KMS-11 (cell line): ENCODE data around the gene CYB5RL.

Experiments
- H2AFZ ChIP-seq: fragments of 200-600 bp; sonication (generic); 2 replicates; pipeline ENCODE4 v1.6.1; 2016; ENCODE audit warnings: antibody characterized with exemption, mixed run types, low read depth
- H3K27ac ChIP-seq: fragments of 200-600 bp; sonication (generic); 2 replicates; pipeline ENCODE4 v1.6.1; 2016; ENCODE audit warnings: mild to moderate bottlenecking, mixed run types
- H3K27me3 ChIP-seq: fragments of 200-600 bp; sonication (generic); 2 replicates; pipeline ENCODE4 v1.6.1; 2017; ENCODE audit warnings: mild to moderate bottlenecking, low read depth, mixed run types, moderate library complexity; ENCODE audit not compliant: insufficient read depth
- H3K36me3 ChIP-seq: fragments of 200-600 bp; sonication (generic); 2 replicates; pipeline ENCODE4 v1.6.1; 2017; ENCODE audit warnings: mild to moderate bottlenecking, mixed run types; ENCODE audit not compliant: insufficient read depth
- H3K4me1 ChIP-seq: fragments of 200-600 bp; sonication (generic); 2 replicates; pipeline ENCODE4 v1.6.1; 2016; ENCODE audit warnings: mild to moderate bottlenecking, low read depth, mixed run types; ENCODE audit not compliant: poor library complexity, severe bottlenecking
- H3K4me2 ChIP-seq: fragments of 200-600 bp; sonication (generic); 2 replicates; pipeline ENCODE4 v1.7.0; 2016; ENCODE audit warnings: mild to moderate bottlenecking, mixed run types
- H3K4me3 ChIP-seq: fragments of 200-600 bp; sonication (generic); IDR thresholded peaks from 2 replicates; pipeline ENCODE4 v1.6.1; 2017; ENCODE audit warnings: low read depth, low read length, mixed read lengths; ENCODE audit not compliant: insufficient read depth
- H3K79me2 ChIP-seq: fragments of 200-600 bp; sonication (generic); 2 replicates; pipeline ENCODE4 v1.6.1; 2016; ENCODE audit warnings: low read depth, mixed run types; ENCODE audit not compliant: insufficient read depth
- H3K9ac ChIP-seq: fragments of 200-600 bp; sonication (generic); 2 replicates; pipeline ENCODE4 v1.6.1; 2016; ENCODE audit warnings: mild to moderate bottlenecking, mixed run types
- H4K20me1 ChIP-seq: fragments of 200-600 bp; sonication (generic); 2 replicates; pipeline ENCODE4 v1.6.1; 2016; ENCODE audit warnings: mild to moderate bottlenecking, mixed run types; ENCODE audit not compliant: insufficient read depth
- TF ChIP-seq, protein P1 (sequence below): fragments of 200-600 bp; sonication (generic); conservative IDR thresholded peaks from 2 replicates; pipeline ENCODE4 v1.6.1; 2017; ENCODE audit warnings: low read depth, mild to moderate bottlenecking, antibody characterized with exemption, low read length, moderate library complexity, mixed read lengths

The CYB5RL gene

GRCh38 chr1:54228638-54229079 lies 28.8 kb upstream of the CYB5RL start:
- no peak overlapping the region for H3K4me3 ChIP-seq
- no peaks in the 10 kb centered on the region for H3K4me1 ChIP-seq
- H3K4me2 ChIP-seq = no peak overlapping the region
- H4K20me1 ChIP-seq = no peaks in the 10 kb centered on the region
- no peak overlapping the region for H3K27ac ChIP-seq
- H3K9ac ChIP-seq = no peak overlapping the region
- H2AFZ ChIP-seq = no peak overlapping the region
- no peaks in the 10 kb centered on the region for H3K27me3 ChIP-seq
- H3K36me3 ChIP-seq = no peaks in the 10 kb centered on the region
- TF ChIP-seq, protein P1, sequence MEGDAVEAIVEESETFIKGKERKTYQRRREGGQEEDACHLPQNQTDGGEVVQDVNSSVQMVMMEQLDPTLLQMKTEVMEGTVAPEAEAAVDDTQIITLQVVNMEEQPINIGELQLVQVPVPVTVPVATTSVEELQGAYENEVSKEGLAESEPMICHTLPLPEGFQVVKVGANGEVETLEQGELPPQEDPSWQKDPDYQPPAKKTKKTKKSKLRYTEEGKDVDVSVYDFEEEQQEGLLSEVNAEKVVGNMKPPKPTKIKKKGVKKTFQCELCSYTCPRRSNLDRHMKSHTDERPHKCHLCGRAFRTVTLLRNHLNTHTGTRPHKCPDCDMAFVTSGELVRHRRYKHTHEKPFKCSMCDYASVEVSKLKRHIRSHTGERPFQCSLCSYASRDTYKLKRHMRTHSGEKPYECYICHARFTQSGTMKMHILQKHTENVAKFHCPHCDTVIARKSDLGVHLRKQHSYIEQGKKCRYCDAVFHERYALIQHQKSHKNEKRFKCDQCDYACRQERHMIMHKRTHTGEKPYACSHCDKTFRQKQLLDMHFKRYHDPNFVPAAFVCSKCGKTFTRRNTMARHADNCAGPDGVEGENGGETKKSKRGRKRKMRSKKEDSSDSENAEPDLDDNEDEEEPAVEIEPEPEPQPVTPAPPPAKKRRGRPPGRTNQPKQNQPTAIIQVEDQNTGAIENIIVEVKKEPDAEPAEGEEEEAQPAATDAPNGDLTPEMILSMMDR = no peak
- no peaks in the 10 kb centered on the region for H3K79me2 ChIP-seq

- H2AFZ ChIP-seq = no peak overlapping the region
- H3K9ac ChIP-seq = no peak overlapping the region
- no peak overlapping the region for H3K27ac ChIP-seq
- no peaks in the 10 kb centered on the region for H3K4me1 ChIP-seq
- no peaks in the 10 kb centered on the region for H4K20me1 ChIP-seq
- no peak overlapping the region for H3K4me3 ChIP-seq
- TF ChIP-seq, protein P1 = no peak
- H3K4me2 ChIP-seq = no peak overlapping the region
- H3K27me3 ChIP-seq = no peaks in the 10 kb centered on the region
- no peaks in the 10 kb centered on the region for H3K79me2 ChIP-seq
- no peaks in the 10 kb centered on the region for H3K36me3 ChIP-seq
Measured at GRCh38 chr1:54227891-54228310, 28.1 kb upstream of the CYB5RL start.

DNA sequence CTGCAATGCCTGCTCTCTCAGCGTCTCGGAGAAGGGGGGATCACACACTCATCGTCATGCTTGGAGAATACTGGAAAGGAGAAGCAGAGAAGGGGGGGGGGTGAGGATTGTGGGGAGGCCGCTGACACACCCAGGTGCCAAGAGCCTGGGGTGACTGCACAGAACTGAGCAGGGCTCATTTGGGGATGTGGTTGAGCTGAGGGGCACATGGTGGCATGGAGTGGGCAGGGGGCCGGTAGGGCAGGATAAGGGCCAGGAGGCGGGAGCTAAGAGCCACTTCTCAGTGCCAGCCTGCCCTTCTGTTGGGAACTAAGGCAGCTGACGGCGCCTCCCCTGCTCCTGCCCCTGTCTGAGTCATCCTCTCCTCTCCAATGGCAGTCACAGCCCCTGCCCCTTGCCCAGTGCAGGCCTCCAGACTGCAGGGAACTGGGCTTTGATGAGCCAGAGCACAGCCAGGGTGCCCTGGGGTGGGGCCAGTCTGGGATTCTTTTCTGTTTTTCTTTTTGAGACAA lies 27.3 kb upstream of the CYB5RL start:
- Histone ChIP-seq H3K4me2 (no peak overlapping the region), H3K4me3 (no peak overlapping the region), H3K27ac (no peak overlapping the region), H3K4me1 (no peaks in the 10 kb centered on the region), H2AFZ (no peak overlapping the region), H3K27me3 (no peaks in the 10 kb centered on the region), H3K36me3 (no peaks in the 10 kb centered on the region), H3K9ac (no peak overlapping the region), H3K79me2 (no peaks in the 10 kb centered on the region), H4K20me1 (no peaks in the 10 kb centered on the region)
- TF ChIP-seq, protein P1 = no peak

- H3K36me3 ChIP-seq = no peaks in the 10 kb centered on the region
- TF ChIP-seq, protein P1 = no peak
- no peak overlapping the region for H3K4me2 ChIP-seq
- H3K9ac ChIP-seq = no peak overlapping the region
- no peak overlapping the region for H3K4me3 ChIP-seq
- H3K79me2 ChIP-seq = no peaks in the 10 kb centered on the region
- H3K4me1 ChIP-seq = no peaks in the 10 kb centered on the region
- H3K27ac ChIP-seq = no peak overlapping the region
- H2AFZ ChIP-seq = no peak overlapping the region
- no peaks in the 10 kb centered on the region for H3K27me3 ChIP-seq
- no peaks in the 10 kb centered on the region for H4K20me1 ChIP-seq
Measured at GRCh38 chr1:54225986-54226559, 26.2 kb upstream of the CYB5RL start.
